ENCODE data around the gene AVPR1B.
"Not testable (repeated sequence)": the region's sequence is repeated elsewhere in the genome, so short reads cannot be mapped to it uniquely, and the experiment has no call there.

Gene AVPR1B

DNA sequence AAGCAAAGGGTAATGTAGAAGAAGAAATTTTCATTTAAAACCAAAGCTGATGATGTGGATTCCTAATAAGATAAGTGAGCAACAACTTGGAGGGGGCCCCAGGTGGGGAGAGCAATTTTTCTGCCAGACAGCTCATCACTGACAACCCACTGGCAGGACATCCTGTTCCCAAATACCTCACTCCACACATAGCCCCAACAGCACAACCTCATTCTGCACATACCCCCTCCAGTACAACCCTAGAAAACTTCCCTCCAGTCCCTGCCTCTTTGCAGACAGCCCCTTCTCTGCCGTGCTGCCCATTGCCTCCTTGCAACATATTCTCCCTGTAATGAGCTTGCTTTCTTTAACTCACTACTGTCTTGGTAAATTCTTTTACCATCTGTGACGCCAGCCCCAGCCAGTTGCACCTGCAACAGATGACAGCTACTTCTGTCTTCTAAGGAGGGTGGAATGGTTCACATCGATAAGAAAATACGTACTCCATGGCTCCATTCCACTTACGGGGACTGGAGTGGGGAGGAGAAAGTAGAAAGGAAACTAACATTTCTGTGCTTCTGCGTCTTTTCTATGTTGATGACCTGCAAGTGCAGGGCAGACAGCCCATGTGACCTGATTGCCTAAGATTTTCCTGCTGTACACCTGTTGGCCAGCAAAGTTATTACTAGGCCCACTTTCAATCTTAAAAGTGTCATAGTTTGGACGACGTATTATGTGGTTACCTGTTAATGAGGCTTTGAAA, 49.5 kb downstream of the AVPR1B start:
- no peak for DNase-seq (ENCODE audit: extremely low read depth, insufficient read length)
- TF ChIP-seq, protein P1, sequence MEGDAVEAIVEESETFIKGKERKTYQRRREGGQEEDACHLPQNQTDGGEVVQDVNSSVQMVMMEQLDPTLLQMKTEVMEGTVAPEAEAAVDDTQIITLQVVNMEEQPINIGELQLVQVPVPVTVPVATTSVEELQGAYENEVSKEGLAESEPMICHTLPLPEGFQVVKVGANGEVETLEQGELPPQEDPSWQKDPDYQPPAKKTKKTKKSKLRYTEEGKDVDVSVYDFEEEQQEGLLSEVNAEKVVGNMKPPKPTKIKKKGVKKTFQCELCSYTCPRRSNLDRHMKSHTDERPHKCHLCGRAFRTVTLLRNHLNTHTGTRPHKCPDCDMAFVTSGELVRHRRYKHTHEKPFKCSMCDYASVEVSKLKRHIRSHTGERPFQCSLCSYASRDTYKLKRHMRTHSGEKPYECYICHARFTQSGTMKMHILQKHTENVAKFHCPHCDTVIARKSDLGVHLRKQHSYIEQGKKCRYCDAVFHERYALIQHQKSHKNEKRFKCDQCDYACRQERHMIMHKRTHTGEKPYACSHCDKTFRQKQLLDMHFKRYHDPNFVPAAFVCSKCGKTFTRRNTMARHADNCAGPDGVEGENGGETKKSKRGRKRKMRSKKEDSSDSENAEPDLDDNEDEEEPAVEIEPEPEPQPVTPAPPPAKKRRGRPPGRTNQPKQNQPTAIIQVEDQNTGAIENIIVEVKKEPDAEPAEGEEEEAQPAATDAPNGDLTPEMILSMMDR (IDR thresholded peaks at IDR 0.05; ENCODE audit: insufficient read depth, low read length, poor library complexity, severe bottlenecking): no peak
- H3K36me3 ChIP-seq (ENCODE audit: control insufficient read depth, insufficient read depth, low read length): peaks cover 5% of the 10 kb centered on the region
- H3K4me3 ChIP-seq (replicated peaks; ENCODE audit: low read depth, low read length): no peak overlapping the region
- H3K27me3 ChIP-seq (replicated peaks; ENCODE audit: control insufficient read depth, insufficient read depth, low read length): no peaks in the 10 kb centered on the region

DNA sequence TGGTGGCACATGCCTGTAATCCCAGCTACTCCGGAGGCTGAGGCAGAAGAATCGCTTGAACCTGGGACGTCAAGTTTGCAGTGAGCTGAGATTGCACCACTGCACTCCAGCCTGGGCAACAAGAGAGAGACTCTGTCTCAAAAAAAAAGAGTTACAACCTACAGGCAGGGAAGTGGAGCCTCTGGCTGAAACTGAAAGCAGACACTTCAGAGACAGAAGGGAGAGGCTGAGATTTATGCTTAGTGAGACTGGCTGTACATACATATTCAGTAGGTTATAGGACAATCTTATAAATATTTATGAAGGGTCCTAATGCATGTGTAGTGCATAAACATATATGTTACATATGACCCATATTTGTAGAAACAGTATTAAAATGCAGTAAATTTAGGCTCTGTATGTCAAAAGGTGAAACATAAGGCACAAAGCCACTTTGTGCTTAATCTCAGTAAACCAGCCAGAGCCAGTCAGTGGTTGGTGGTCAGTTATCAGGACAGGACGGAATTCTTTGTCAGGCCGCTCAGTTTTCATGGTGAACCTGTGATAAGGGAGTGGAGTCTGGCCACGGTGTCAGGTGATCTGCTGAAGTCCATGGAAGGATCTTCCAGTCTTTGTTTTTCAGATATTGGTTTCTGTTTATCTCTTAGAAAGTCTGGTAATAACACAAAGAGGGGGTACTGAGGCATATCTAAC, 50.6 kb downstream of the AVPR1B start:
- Histone ChIP-seq H3K36me3 (ENCODE audit: control insufficient read depth, insufficient read depth, low read length) (peaks cover 7% of the 10 kb centered on the region), H3K27me3 (replicated peaks; ENCODE audit: control insufficient read depth, insufficient read depth, low read length) (no peaks in the 10 kb centered on the region), H3K4me3 (replicated peaks; ENCODE audit: low read depth, low read length) (no peak overlapping the region)
- TF ChIP-seq, protein P1 (IDR thresholded peaks at IDR 0.05; ENCODE audit: insufficient read depth, low read length, poor library complexity, severe bottlenecking): no peak
- DNase-seq (ENCODE audit: extremely low read depth, insufficient read length): no peak

DNA sequence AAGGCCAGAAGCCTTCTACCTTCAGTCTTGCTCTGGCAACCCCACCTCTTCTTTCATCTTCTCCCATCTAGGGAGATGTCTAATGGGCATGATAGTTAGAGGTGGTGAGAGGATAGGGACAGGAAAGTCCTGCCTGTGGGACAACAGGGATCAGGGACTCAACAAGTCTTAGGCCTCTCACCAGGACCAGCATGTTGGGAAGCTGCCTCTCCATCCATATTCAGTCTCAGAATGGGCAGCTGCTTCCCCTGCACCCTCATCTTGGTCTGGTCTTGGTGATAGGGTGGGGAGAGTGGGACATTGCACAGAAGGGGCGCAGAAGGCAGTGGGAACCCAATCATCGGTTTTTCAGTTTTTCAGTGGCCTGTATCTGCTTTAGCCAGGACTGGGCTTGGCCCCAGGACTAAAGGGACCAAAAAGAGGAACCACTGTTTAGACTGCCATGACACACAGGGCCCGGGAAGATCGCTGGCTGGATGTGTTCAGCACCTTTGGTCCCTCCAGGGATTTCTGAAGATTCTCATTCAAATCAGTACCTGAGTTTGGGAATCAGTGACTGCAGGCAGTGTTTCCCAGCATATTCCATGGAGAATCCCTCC, 51.5 kb downstream of the AVPR1B start:
- no peak overlapping the region for H3K4me3 ChIP-seq (replicated peaks; ENCODE audit: low read depth, low read length)
- TF ChIP-seq, protein P1 (IDR thresholded peaks at IDR 0.05; ENCODE audit: insufficient read depth, low read length, poor library complexity, severe bottlenecking): no peak
- peaks cover 11% of the 10 kb centered on the region for H3K36me3 ChIP-seq (ENCODE audit: control insufficient read depth, insufficient read depth, low read length)
- no peak for DNase-seq (ENCODE audit: extremely low read depth, insufficient read length)
- H3K27me3 ChIP-seq (replicated peaks; ENCODE audit: control insufficient read depth, insufficient read depth, low read length): no peaks in the 10 kb centered on the region

DNA sequence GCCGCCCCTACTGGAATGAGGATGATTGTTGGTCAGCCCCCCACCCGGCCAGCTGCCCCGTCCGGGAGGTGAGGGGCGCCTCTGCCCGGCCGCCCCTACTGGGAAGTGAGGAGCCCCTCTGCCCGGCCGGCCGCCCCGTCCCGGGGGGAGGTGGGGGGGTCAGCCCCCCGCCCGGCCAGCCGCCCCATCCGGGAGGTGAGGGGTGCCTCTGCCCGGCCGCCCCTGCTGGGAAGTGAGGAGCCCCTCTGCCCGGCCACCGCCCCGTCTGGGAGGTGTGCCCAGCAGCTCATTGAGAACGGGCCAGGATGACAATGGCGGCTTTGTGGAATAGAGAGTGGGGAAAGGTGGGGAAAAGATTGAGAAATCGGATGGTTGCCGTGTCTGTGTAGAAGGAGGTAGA, 52.7 kb downstream of the AVPR1B start:
- not testable (repeated sequence) for H3K27me3 ChIP-seq (replicated peaks; ENCODE audit: control insufficient read depth, insufficient read depth, low read length); H3K4me3 ChIP-seq (replicated peaks; ENCODE audit: low read depth, low read length); DNase-seq (ENCODE audit: extremely low read depth, insufficient read length)
- peaks cover 15% of the 10 kb centered on the region for H3K36me3 ChIP-seq (ENCODE audit: control insufficient read depth, insufficient read depth, low read length)

DNA sequence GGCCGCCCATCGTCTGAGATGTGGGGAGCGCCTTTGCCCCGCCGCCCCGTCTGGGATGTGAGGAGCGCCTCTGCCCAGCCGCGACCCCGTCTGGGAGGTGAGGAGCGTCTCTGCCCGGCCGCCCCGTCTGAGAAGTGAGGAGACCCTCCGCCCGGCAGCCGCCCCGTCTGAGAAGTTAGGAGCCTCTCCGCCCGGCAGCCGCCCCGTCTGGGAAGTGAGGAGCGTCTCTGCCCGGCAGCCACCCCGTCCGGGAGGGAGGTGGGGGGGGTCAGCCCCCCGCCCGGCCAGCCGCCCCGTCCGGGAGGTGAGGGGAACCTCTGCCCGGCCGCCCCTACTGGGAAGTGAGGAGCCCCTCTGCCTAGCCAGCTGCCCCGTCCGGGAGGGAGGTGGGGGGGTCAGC, 53.2 kb downstream of the AVPR1B start:
- not testable (repeated sequence) for H3K4me3 ChIP-seq (replicated peaks; ENCODE audit: low read depth, low read length); H3K27me3 ChIP-seq (replicated peaks; ENCODE audit: control insufficient read depth, insufficient read depth, low read length); DNase-seq (ENCODE audit: extremely low read depth, insufficient read length)
- peaks cover 18% of the 10 kb centered on the region for H3K36me3 ChIP-seq (ENCODE audit: control insufficient read depth, insufficient read depth, low read length)

DNA sequence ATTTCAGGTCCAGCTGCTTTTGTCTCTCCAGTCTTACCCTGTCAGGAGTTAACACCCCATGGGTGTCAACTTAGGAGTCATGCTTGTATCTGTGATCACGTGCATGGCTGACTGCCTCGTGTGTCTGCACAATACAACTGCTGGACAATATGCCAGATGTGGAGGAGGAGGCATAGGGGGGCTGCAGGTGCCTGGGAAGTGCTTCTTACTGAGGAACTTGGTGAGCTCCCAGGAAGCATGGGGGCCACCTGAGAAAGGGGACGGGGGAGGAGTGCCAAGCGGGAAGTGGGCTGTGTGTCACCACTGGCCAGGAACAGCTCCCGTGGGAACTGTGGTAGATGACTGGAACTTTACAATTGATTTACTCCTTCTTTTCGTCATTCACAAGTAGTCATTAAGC, 54.7 kb downstream of the AVPR1B start:
- H3K4me3 ChIP-seq (replicated peaks; ENCODE audit: low read depth, low read length): no peak overlapping the region
- TF ChIP-seq, protein P1 (IDR thresholded peaks at IDR 0.05; ENCODE audit: insufficient read depth, low read length, poor library complexity, severe bottlenecking): no peak
- DNase-seq (ENCODE audit: extremely low read depth, insufficient read length): no peak
- H3K27me3 ChIP-seq (replicated peaks; ENCODE audit: control insufficient read depth, insufficient read depth, low read length): no peaks in the 10 kb centered on the region
- H3K36me3 ChIP-seq (ENCODE audit: control insufficient read depth, insufficient read depth, low read length): peaks cover 16% of the 10 kb centered on the region
